Smooth muscle cell (in vitro differentiated cells): ENCODE results near the gene DNAJC16. TPM values are rescaled to one million over a fixed set of nuclear protein-coding genes. Genes with fewer than 3 reads are reported as not detected.
"Not testable (repeated sequence)": the region's sequence is repeated elsewhere in the genome, so short reads cannot be mapped to it uniquely, and the experiment has no call there.

Experiments
- DNase-seq: peaks from one replicate; lab custom pipeline; 2025; ENCODE audit not compliant: unreplicated experiment; lab: John Stamatoyannopoulos, UW
- H2AFZ ChIP-seq: fragments of 200-600 bp; sonication (generic); 2 replicates; pipeline ENCODE4 v1.6.0; 2016; ENCODE audit warnings: antibody characterized with exemption, low read depth, mild to moderate bottlenecking
- H3F3A ChIP-seq: fragments of 200-600 bp; sonication (generic); 2 replicates; pipeline ENCODE4 v1.6.0; 2017; ENCODE audit warnings: antibody characterized with exemption, low read depth
- H3K27ac ChIP-seq: fragments of 200-600 bp; sonication (generic); 2 replicates; pipeline ENCODE4 v1.5.1; 2016; ENCODE audit warnings: low read depth, mild to moderate bottlenecking
- H3K27me3 ChIP-seq: fragments of 200-600 bp; sonication (generic); 2 replicates; pipeline ENCODE4 v1.6.1; 2016; ENCODE audit warnings: low read depth, mild to moderate bottlenecking
- H3K36me3 ChIP-seq: fragments of 200-600 bp; sonication (generic); 2 replicates; pipeline ENCODE4 v1.5.1; 2016; ENCODE audit warnings: low read depth
- H3K4me1 ChIP-seq: fragments of 200-600 bp; sonication (generic); 2 replicates; pipeline ENCODE4 v1.5.1; 2016; ENCODE audit warnings: low read depth
- H3K4me2 ChIP-seq: fragments of 200-600 bp; sonication (generic); 2 replicates; pipeline ENCODE4 v1.6.0; 2016; ENCODE audit warnings: mild to moderate bottlenecking
- H3K4me3 ChIP-seq: fragments of 200-600 bp; sonication (generic); 2 replicates; pipeline ENCODE4 v1.5.1; 2016; ENCODE audit warnings: mild to moderate bottlenecking
- H3K79me2 ChIP-seq: fragments of 200-600 bp; sonication (generic); 2 replicates; pipeline ENCODE4 v1.6.0; 2016; ENCODE audit warnings: low read depth, mild to moderate bottlenecking
- H3K9ac ChIP-seq: fragments of 200-600 bp; sonication (generic); 2 replicates; pipeline ENCODE4 v1.6.0; 2016; ENCODE audit warnings: low read depth
- H3K9me3 ChIP-seq: fragments of 200-600 bp; sonication (generic); replicated peaks from 2 replicates; pipeline ENCODE4 v1.5.1; 2016; ENCODE audit warnings: low read depth
- H4K20me1 ChIP-seq: fragments of 200-600 bp; sonication (generic); 2 replicates; pipeline ENCODE4 v1.6.0; 2016; ENCODE audit warnings: low read depth
- CTCF ChIP-seq: fragments of 200-600 bp; sonication (generic); IDR thresholded peaks from 2 replicates; pipeline ENCODE4 v1.5.1; 2017; ENCODE audit warnings: borderline replicate concordance, mild to moderate bottlenecking, antibody characterized with exemption; ENCODE audit not compliant: insufficient read depth, poor library complexity, severe bottlenecking
- WGBS: methylation state at CpG from one replicate; pipeline ENCODE4 v1.1.7; 2016; ENCODE audit warnings: low lambda C conversion rate; 5-methylcytosine and 5-hydroxymethylcytosine counted together
- polyA plus RNA-seq: library from polyadenylated mRNA; unstranded; fragments of >200 nt; fragmentation: Nextera tagmentation; extraction: Ambion mirVana; gene quantifications from 2 replicates; pipeline ENCODE4 v1.2.1, GENCODE V29; 2016
- total RNA-seq: library from RNA; depleted of rRNA; stranded (reverse); fragments of >200 nt; gene quantifications from 2 replicates; pipeline ENCODE4 v1.2.3, GENCODE V29; 2014

DNAJC16 gene
- total and polyA plus RNA-seq, 2 experiments from 2014 or later, result 4.0 to 18.3 TPM

DNA sequence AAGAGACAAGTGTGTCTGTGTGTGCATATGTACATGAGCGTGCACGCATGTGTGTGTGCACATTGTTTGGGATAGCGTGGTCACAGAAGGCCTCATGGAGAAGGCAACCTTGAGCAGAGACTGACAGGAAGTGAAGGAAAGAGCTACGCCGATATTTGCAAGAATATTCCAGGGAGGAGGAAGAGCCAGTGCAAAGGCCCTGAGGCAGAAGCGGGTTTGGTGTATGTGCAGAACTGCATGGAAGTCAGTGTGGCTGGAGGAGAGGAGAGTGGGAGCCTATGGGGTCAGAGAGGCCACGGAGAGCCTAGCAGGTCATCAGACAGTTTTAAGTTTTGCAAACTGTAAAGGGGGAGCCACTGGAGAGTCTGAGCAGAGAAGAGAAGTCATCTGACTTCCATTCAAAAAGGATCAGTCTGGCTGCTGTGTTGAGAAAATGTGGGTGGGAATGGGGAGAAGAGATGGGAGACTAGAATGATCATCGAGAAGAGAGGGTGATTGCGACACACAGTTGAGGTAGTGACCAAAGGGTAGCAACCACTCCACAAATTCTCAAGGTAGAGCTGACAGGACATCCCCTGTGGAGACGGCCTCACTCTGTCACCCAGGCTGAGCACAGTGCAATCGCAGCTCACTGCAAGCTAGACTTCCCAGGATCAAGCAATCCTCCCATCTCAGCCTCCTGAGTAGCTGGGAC lies 46.8 kb upstream of the DNAJC16 start:
- H2AFZ ChIP-seq, result no peak overlapping the region
- H3K27ac ChIP-seq, result no peak overlapping the region
- no peaks in the 10 kb centered on the region for H3F3A ChIP-seq
- 96% methylated on average over 11 of the region's 11 CpGs for WGBS
- DNase-seq, result no peak
- H4K20me1 ChIP-seq, result no peaks in the 10 kb centered on the region
- no peaks in the 10 kb centered on the region for H3K9me3 ChIP-seq
- no peak overlapping the region for H3K4me2 ChIP-seq
- no peaks in the 10 kb centered on the region for H3K79me2 ChIP-seq
- no peaks in the 10 kb centered on the region for H3K36me3 ChIP-seq
- no peak for TF ChIP-seq CTCF
- no peak overlapping the region for H3K4me3 ChIP-seq
- no peaks in the 10 kb centered on the region for H3K27me3 ChIP-seq
- no peak overlapping the region for H3K9ac ChIP-seq
- no peaks in the 10 kb centered on the region for H3K4me1 ChIP-seq

GRCh38 chr1:15482455-15482854 lies 44.2 kb upstream of the DNAJC16 start:
- DNase-seq, H3K4me2 ChIP-seq, H3K79me2 ChIP-seq, H3K4me1 ChIP-seq, H3K9ac ChIP-seq, H3F3A ChIP-seq, H4K20me1 ChIP-seq, H3K27ac ChIP-seq, H3K4me3 ChIP-seq, H3K27me3 ChIP-seq, H3K9me3 ChIP-seq, H3K36me3 ChIP-seq, H2AFZ ChIP-seq: not testable (repeated sequence)
- 95% methylated on average over 6 of the region's 6 CpGs for WGBS

DNA sequence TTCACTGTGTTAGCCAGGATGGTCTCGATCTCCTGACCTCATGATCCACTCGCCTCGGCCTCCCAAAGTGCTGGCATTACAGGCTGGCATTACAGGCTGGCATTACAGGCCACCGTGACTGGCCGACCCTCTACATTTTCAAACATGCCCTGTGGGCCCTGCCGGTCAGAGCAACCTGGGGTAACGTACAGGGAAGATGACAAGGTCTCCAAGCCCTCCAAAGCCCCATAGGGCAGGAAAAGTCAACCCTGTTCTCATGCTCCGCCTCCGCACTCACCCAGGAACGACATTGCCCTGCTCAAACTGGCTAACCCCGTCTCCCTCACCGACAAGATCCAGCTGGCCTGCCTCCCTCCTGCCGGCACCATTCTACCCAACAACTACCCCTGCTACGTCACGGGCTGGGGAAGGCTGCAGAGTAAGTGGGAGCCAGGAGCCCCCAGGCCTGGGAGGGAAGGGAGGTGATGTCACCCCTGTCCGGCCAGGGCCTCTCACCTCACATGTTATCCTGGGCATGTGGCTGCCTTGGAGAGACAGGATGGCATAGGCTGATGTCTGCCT lies 43.6 kb upstream of the DNAJC16 start:
- not testable (repeated sequence) for H3K9me3 ChIP-seq, H3F3A ChIP-seq, H3K36me3 ChIP-seq, H3K27me3 ChIP-seq, H4K20me1 ChIP-seq, H3K4me3 ChIP-seq, H3K4me1 ChIP-seq, H3K27ac ChIP-seq, DNase-seq, H2AFZ ChIP-seq, H3K4me2 ChIP-seq, H3K9ac ChIP-seq, H3K79me2 ChIP-seq
- 90% methylated on average over 16 of the region's 16 CpGs for WGBS

DNA sequence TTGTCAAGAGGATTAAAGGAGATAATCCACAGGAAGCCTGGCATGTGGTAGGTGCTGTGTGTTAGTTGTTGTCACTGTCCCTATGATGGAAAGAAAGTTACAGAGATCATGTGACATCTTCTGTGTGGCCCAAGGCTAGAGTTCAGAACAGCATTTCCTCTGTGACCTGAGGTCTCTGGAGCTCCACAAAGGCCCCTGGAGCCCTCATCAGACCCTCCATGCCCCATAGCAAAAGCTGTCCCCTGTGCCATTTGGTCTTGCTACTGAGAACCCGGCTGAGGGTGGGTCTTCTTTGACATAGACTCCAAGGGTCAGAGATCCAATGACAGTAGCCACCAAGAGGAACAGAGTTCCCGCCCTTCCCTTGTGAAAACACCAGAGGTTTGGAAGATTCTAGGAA lies 42.7 kb upstream of the DNAJC16 start:
- Histone ChIP-seq H3K27ac (no peak overlapping the region), H3K36me3 (no peaks in the 10 kb centered on the region), H3K79me2 (no peaks in the 10 kb centered on the region), H3F3A (no peaks in the 10 kb centered on the region), H3K9me3 (no peaks in the 10 kb centered on the region), H3K4me1 (no peaks in the 10 kb centered on the region), H3K27me3 (no peaks in the 10 kb centered on the region), H4K20me1 (no peaks in the 10 kb centered on the region), H3K4me3 (no peak overlapping the region), H3K4me2 (no peak overlapping the region), H3K9ac (no peak overlapping the region), H2AFZ (no peak overlapping the region)
- no peak for DNase-seq
- no peak for TF ChIP-seq CTCF
- 95% methylated on average over 2 of the region's 2 CpGs for WGBS

- not testable (repeated sequence) for H2AFZ ChIP-seq, H3K36me3 ChIP-seq, H3K9me3 ChIP-seq, H3K9ac ChIP-seq, H3F3A ChIP-seq, H3K79me2 ChIP-seq, H3K27me3 ChIP-seq, H3K4me1 ChIP-seq, H3K4me2 ChIP-seq, H4K20me1 ChIP-seq, H3K4me3 ChIP-seq, H3K27ac ChIP-seq, DNase-seq
- whole genome bisulfite sequencing, result 95% methylated on average over 6 of the region's 6 CpGs
Observed at GRCh38 chr1:15484443-15484842, 42.2 kb upstream of the DNAJC16 start.
